Measurements from ENCODE around the gene C1orf159. TPM values are rescaled to one million over a fixed set of nuclear protein-coding genes. Genes with fewer than 3 reads are reported as not detected.

The C1orf159 gene
- total and polyA plus RNA-seq, 2 donors from 2014 or later: 8.6 to 14.8 TPM

- Histone ChIP-seq H3K9me3 (ENCODE audit: control insufficient read depth in 2 of 3, insufficient read depth in 1 of 3, low read length in 3 of 3) (no peaks in the 10 kb centered on the region), H3K4me3 (ENCODE audit: low read length in 3 of 3) (no peak overlapping the region), H3K27me3 (ENCODE audit: control insufficient read depth, insufficient read depth, low read length) (no peaks in the 10 kb centered on the region), H3K9ac (ENCODE audit: low read length in 3 of 3) (no peak overlapping the region), H3K36me3 (ENCODE audit: control insufficient read depth in 2 of 3, insufficient read depth in 3 of 3, low read length in 3 of 3) (peaks cover 0 to 5% (median 3%) of the 10 kb centered on the region in 3 donors), H3K4me1 (ENCODE audit: control insufficient read depth in 2 of 3, insufficient read depth in 2 of 3, low read depth in 1 of 3, low read length in 3 of 3) (peaks cover 0 to 6% (median 0%) of the 10 kb centered on the region in 3 donors), H3K27ac (ENCODE audit: low read depth in 2 of 2, low read length in 2 of 2) (no peak overlapping the region)
- intact Hi-C loops (cut with DNase I): no loop called here
- no peak for TF ChIP-seq CTCF (IDR thresholded peaks at IDR 0.05; ENCODE audit: borderline replicate concordance, extremely low read depth, insufficient read depth)
- DNase-seq (peak in 2 of 5 donors; percentile 42 to 83), FAIRE-seq (no peak)
These were observed 74.8 kb downstream of the C1orf159 start for GRCh38 chr1:1041092-1041523.

GRCh38 chr1:1040004-1040991, 75.6 kb downstream of the C1orf159 start:
- H3K4me3 ChIP-seq (ENCODE audit: low read length in 3 of 3): no peak overlapping the region
- H3K9me3 ChIP-seq (ENCODE audit: control insufficient read depth in 2 of 3, insufficient read depth in 1 of 3, low read length in 3 of 3): no peaks in the 10 kb centered on the region
- no peak overlapping the region for H3K27ac ChIP-seq (ENCODE audit: low read depth in 2 of 2, low read length in 2 of 2)
- DNase-seq (peak; percentile 78 to 92 (median 89)), FAIRE-seq (no peak)
- H3K4me1 ChIP-seq (ENCODE audit: control insufficient read depth in 2 of 3, insufficient read depth in 2 of 3, low read depth in 1 of 3, low read length in 3 of 3): peaks cover 0 to 6% (median 0%) of the 10 kb centered on the region in 3 donors
- peaks cover 0 to 5% (median 0%) of the 10 kb centered on the region in 3 donors for H3K36me3 ChIP-seq (ENCODE audit: control insufficient read depth in 2 of 3, insufficient read depth in 3 of 3, low read length in 3 of 3)
- H3K9ac ChIP-seq (ENCODE audit: low read length in 3 of 3): no peak overlapping the region
- no peak for TF ChIP-seq CTCF (IDR thresholded peaks at IDR 0.05; ENCODE audit: borderline replicate concordance, extremely low read depth, insufficient read depth)
- H3K27me3 ChIP-seq (ENCODE audit: control insufficient read depth, insufficient read depth, low read length): no peaks in the 10 kb centered on the region
- intact Hi-C loops (cut with DNase I): no loop called here

GRCh38 chr1:1039145-1039910, 76.6 kb downstream of the C1orf159 start:
- Histone ChIP-seq H3K27ac (ENCODE audit: low read depth in 2 of 2, low read length in 2 of 2) (no peak overlapping the region), H3K9me3 (ENCODE audit: control insufficient read depth in 2 of 3, insufficient read depth in 1 of 3, low read length in 3 of 3) (no peaks in the 10 kb centered on the region), H3K4me3 (ENCODE audit: low read length in 3 of 3) (no peak overlapping the region), H3K4me1 (ENCODE audit: control insufficient read depth in 2 of 3, insufficient read depth in 2 of 3, low read depth in 1 of 3, low read length in 3 of 3) (peaks cover 0 to 6% (median 0%) of the 10 kb centered on the region in 3 donors), H3K36me3 (ENCODE audit: control insufficient read depth in 2 of 3, insufficient read depth in 3 of 3, low read length in 3 of 3) (no peaks in the 10 kb centered on the region), H3K27me3 (ENCODE audit: control insufficient read depth, insufficient read depth, low read length) (no peaks in the 10 kb centered on the region), H3K9ac (ENCODE audit: low read length in 3 of 3) (no peak overlapping the region)
- peak in 1 of 5 donors; percentile 8 for DNase-seq
- TF ChIP-seq CTCF (IDR thresholded peaks at IDR 0.05; ENCODE audit: borderline replicate concordance, extremely low read depth, insufficient read depth): no peak
- intact Hi-C loops (cut with DNase I): no loop called here
- FAIRE-seq: no peak

Data from kidney (tissue), 14 donors.